NCI-H2227 treated with DMSO at 0.1 percent for 48 hours (cell line): ENCODE measurements around the gene CTAGE1.
"Not testable (repeated sequence)": the region's sequence is repeated elsewhere in the genome, so short reads cannot be mapped to it uniquely, and the experiment has no call there.

Experiments
- DNase-seq: peaks from one replicate; lab custom pipeline; 2025; lab: John Stamatoyannopoulos, UW

Gene CTAGE1

GRCh38 chr18:22436136-22436535, 18.4 kb upstream of the CTAGE1 start:
- DNase-seq, result no peak

- DNase-seq, result no peak
Observed at GRCh38 chr18:22434973-22435608, 17.4 kb upstream of the CTAGE1 start.

GRCh38 chr18:22433956-22434355, 16.2 kb upstream of the CTAGE1 start:
- no peak for DNase-seq

GRCh38 chr18:22432657-22433137, 15.0 kb upstream of the CTAGE1 start:
- DNase-seq, result no peak

GRCh38 chr18:22429564-22429963, 11.8 kb upstream of the CTAGE1 start:
- DNase-seq, result no peak

GRCh38 chr18:22428672-22429071, 11.0 kb upstream of the CTAGE1 start:
- no peak for DNase-seq

GRCh38 chr18:22427822-22428549, 10.3 kb upstream of the CTAGE1 start:
- DNase-seq, result no peak

- DNase-seq, result no peak
Observed at GRCh38 chr18:22424565-22424963, 6.8 kb upstream of the CTAGE1 start.

GRCh38 chr18:22423878-22424564, 6.3 kb upstream of the CTAGE1 start:
- DNase-seq, result no peak

GRCh38 chr18:22422909-22423548, 5.3 kb upstream of the CTAGE1 start:
- no peak for DNase-seq

GRCh38 chr18:22420652-22421051, 2.9 kb upstream of the CTAGE1 start:
- DNase-seq, result no peak

- DNase-seq, result no peak
Observed at GRCh38 chr18:22412176-22412911, 5.4 kb downstream of the CTAGE1 start.

GRCh38 chr18:22411446-22411845, 6.3 kb downstream of the CTAGE1 start:
- DNase-seq, result no peak

GRCh38 chr18:22410126-22410525, 7.6 kb downstream of the CTAGE1 start:
- no peak for DNase-seq

- no peak for DNase-seq
Observed at GRCh38 chr18:22409445-22409844, 8.3 kb downstream of the CTAGE1 start.

GRCh38 chr18:22408059-22408458, 9.7 kb downstream of the CTAGE1 start:
- DNase-seq, result no peak

- no peak for DNase-seq
Observed at GRCh38 chr18:22405142-22405541, 12.6 kb downstream of the CTAGE1 start.

GRCh38 chr18:22403950-22404349, 13.8 kb downstream of the CTAGE1 start:
- no peak for DNase-seq

GRCh38 chr18:22399949-22400348, 17.8 kb downstream of the CTAGE1 start:
- no peak for DNase-seq

GRCh38 chr18:22398464-22398863, 19.3 kb downstream of the CTAGE1 start:
- DNase-seq, result no peak

GRCh38 chr18:22394428-22394827, 23.3 kb downstream of the CTAGE1 start:
- DNase-seq, result no peak

GRCh38 chr18:22393164-22393563, 24.6 kb downstream of the CTAGE1 start:
- not testable (repeated sequence) for DNase-seq
